H1 (cell line): ENCODE results near the gene CASP9. TPM values are rescaled to one million over a fixed set of nuclear protein-coding genes. Genes with fewer than 3 reads are reported as not detected.
"Not testable (repeated sequence)": the region's sequence is repeated elsewhere in the genome, so short reads cannot be mapped to it uniquely, and the experiment has no call there.

Experiments used
- CTCF ChIA-PET: fragments of 300-600 bp; sonication (Branson Sonifier 250); formaldehyde crosslinking; loops from one replicate; lab custom pipeline; 2021; ENCODE audit not compliant: partially characterized antibody; lab: Charles Lee
- POLR2A ChIA-PET: fragments of 300-600 bp; sonication (Branson Sonifier 250); formaldehyde crosslinking; loops from one replicate; lab custom pipeline; 2021; ENCODE audit warnings: inconsistent platforms; ENCODE audit not compliant: partially characterized antibody; lab: Charles Lee
- DNase-seq, 2 experiments: peaks; one replicate each; pipeline versions ENCODE4 v3.0.0 to v3.0.0-alpha.2; 2010 to 2022; ENCODE audit warnings: low spot score in 2 of 2, low read depth in 1 of 2, mixed read lengths in 1 of 2
- FAIRE-seq: peaks from 2 replicates; lab custom pipeline; 2011; peaks lifted over from hg19 to GRCh38; lab: Jason Lieb, UNC
- H2AFZ ChIP-seq: 2 replicates; pipeline ENCODE4 v1.8.1; 2012; ENCODE audit warnings: low read length, inconsistent platforms
- H2AK5ac ChIP-seq: 2 replicates; pipeline ENCODE4 v1.6.1; 2013; ENCODE audit warnings: low read depth, low read length
- H2BK120ac ChIP-seq: replicated peaks from 2 replicates; pipeline ENCODE3; 2013; ENCODE audit warnings: low read depth, low read length, inconsistent platforms
- H2BK12ac ChIP-seq: 2 replicates; pipeline ENCODE4 v1.6.1; 2013; ENCODE audit warnings: low read depth, low read length
- H2BK15ac ChIP-seq: 2 replicates; pipeline ENCODE4 v1.6.1; 2013; ENCODE audit warnings: low read length
- H2BK20ac ChIP-seq: 2 replicates; pipeline ENCODE4 v1.6.1; 2013; ENCODE audit warnings: low read length
- H2BK5ac ChIP-seq: 2 replicates; pipeline ENCODE4 v1.6.1; 2013; ENCODE audit warnings: low read depth, low read length
- H3K14ac ChIP-seq: 2 replicates; pipeline ENCODE4 v1.6.1; 2013; ENCODE audit warnings: inconsistent platforms; ENCODE audit not compliant: insufficient read length
- H3K18ac ChIP-seq: 2 replicates; pipeline ENCODE4 v1.6.1; 2013; ENCODE audit warnings: low read length; ENCODE audit errors: extremely low read depth
- H3K23ac ChIP-seq: 2 replicates; pipeline ENCODE4 v1.6.1; 2013; ENCODE audit warnings: inconsistent platforms; ENCODE audit not compliant: insufficient read length
- H3K23me2 ChIP-seq: 2 replicates; pipeline ENCODE4 v1.6.1; 2013; ENCODE audit warnings: low read depth, low read length
- H3K27ac ChIP-seq: 2 replicates; pipeline ENCODE4 v1.6.1; 2011; ENCODE audit warnings: low read depth, low read length, inconsistent platforms
- H3K27me3 ChIP-seq, 4 experiments: replicated peaks in 1 of 4; 1 replicate in 1 of 4; 2 replicates in 3 of 4; pipeline versions ENCODE4 v1.6.1 to v1.8.1; 2011 to 2013; ENCODE audit warnings: low read length in 3 of 4, mild to moderate bottlenecking in 3 of 4, inconsistent platforms in 2 of 4, mixed read lengths in 2 of 4, moderate library complexity in 1 of 4; ENCODE audit not compliant: control insufficient read depth in 3 of 4, insufficient read depth in 3 of 4; ENCODE audit errors: extremely low read depth in 1 of 4
- H3K36me3 ChIP-seq, 4 experiments: 2 replicates each; pipeline versions ENCODE4 v1.6.1 to v1.8.1; 2011 to 2013; ENCODE audit warnings: mild to moderate bottlenecking in 4 of 4, low read length in 3 of 4, moderate library complexity in 2 of 4, control low read depth in 1 of 4, inconsistent platforms in 1 of 4; ENCODE audit not compliant: insufficient read depth in 4 of 4, control insufficient read depth in 2 of 4
- H3K4ac ChIP-seq: replicated peaks from 2 replicates; pipeline ENCODE3; 2013; ENCODE audit warnings: low read length, low read depth, mixed read lengths, inconsistent platforms; ENCODE audit not compliant: insufficient read length
- H3K4me1 ChIP-seq, 4 experiments: replicated peaks in 1 of 4; 1 replicate in 1 of 4; 2 replicates in 3 of 4; pipeline versions ENCODE4 v1.6.1 to v1.8.1; 2011 to 2013; ENCODE audit warnings: low read length in 3 of 4, inconsistent platforms in 2 of 4, mixed read lengths in 1 of 4; ENCODE audit not compliant: insufficient read depth in 4 of 4, control insufficient read depth in 3 of 4
- H3K4me2 ChIP-seq, 2 experiments: 2 replicates each; pipeline versions ENCODE4 v1.6.1 to v1.8.1; 2011 to 2013; ENCODE audit warnings: low read depth in 2 of 2, low read length in 2 of 2, control low read depth in 1 of 2, inconsistent platforms in 1 of 2, mild to moderate bottlenecking in 1 of 2; ENCODE audit not compliant: insufficient read depth in 1 of 2
- H3K4me3 ChIP-seq, 4 experiments: fragments of 200-600, 300-600 bp in 1 of 4; sonication (generic), shearing (Covaris generic), sonication (Bioruptor Twin) in 1 of 4; 2 replicates each; pipeline versions ENCODE4 v1.5.1 to v1.8.1; 2011 to 2016; ENCODE audit warnings: low read length in 4 of 4, low read depth in 3 of 4, control low read depth in 2 of 4, inconsistent platforms in 2 of 4, mild to moderate bottlenecking in 2 of 4, mixed read lengths in 1 of 4, moderate library complexity in 1 of 4; ENCODE audit not compliant: insufficient read depth in 2 of 4; ENCODE audit errors: extremely low read depth in 1 of 4
- H3K56ac ChIP-seq: replicated peaks from 2 replicates; pipeline ENCODE3; 2013; ENCODE audit warnings: low read depth, mild to moderate bottlenecking, mixed read lengths, low read length, inconsistent platforms; ENCODE audit not compliant: insufficient read length
- H3K79me1 ChIP-seq: 2 replicates; pipeline ENCODE4 v1.6.1; 2013; ENCODE audit warnings: low read depth, low read length, control low read depth
- H3K79me2 ChIP-seq, 2 experiments: 2 replicates each; pipeline versions ENCODE4 v1.6.1 to v1.8.1; 2012 to 2013; ENCODE audit warnings: low read length in 2 of 2, mild to moderate bottlenecking in 2 of 2, inconsistent platforms in 1 of 2; ENCODE audit not compliant: insufficient read depth in 2 of 2, control insufficient read depth in 1 of 2
- H3K9ac ChIP-seq, 4 experiments: replicated peaks in 1 of 4; 1 replicate in 1 of 4; 2 replicates in 3 of 4; pipeline versions ENCODE4 v1.6.1 to v1.8.1; 2011 to 2013; ENCODE audit warnings: low read depth in 3 of 4, low read length in 3 of 4, control low read depth in 2 of 4, mild to moderate bottlenecking in 2 of 4, moderate library complexity in 2 of 4, inconsistent platforms in 1 of 4; ENCODE audit errors: extremely low read depth in 1 of 4
- H3K9me3 ChIP-seq, 2 experiments: 2 replicates each; pipeline versions ENCODE4 v1.6.1 to v1.8.1; 2012 to 2013; ENCODE audit warnings: mild to moderate bottlenecking in 2 of 2, moderate library complexity in 2 of 2, control low read depth in 1 of 2, inconsistent platforms in 1 of 2, low read depth in 1 of 2, low read length in 1 of 2, mixed read lengths in 1 of 2; ENCODE audit not compliant: insufficient read depth in 2 of 2
- H4K20me1 ChIP-seq, 2 experiments: replicated peaks in 1 of 2; 2 replicates each; pipeline versions ENCODE3 to v1.8.1; 2011 to 2013; ENCODE audit warnings: inconsistent platforms in 2 of 2, low read length in 2 of 2, mild to moderate bottlenecking in 1 of 2; ENCODE audit not compliant: insufficient read depth in 2 of 2, control insufficient read depth in 1 of 2
- H4K5ac ChIP-seq: 2 replicates; pipeline ENCODE4 v1.6.1; 2013; ENCODE audit warnings: low read length, low read depth, mixed read lengths, inconsistent platforms; ENCODE audit not compliant: insufficient read length
- H4K8ac ChIP-seq: 2 replicates; pipeline ENCODE4 v1.8.0; 2013; ENCODE audit warnings: mild to moderate bottlenecking, moderate library complexity, low read length, inconsistent platforms; ENCODE audit not compliant: insufficient read depth; ENCODE audit errors: extremely low read depth
- H4K91ac ChIP-seq: replicated peaks from 2 replicates; pipeline ENCODE3; 2013; ENCODE audit warnings: low read length, mixed read lengths, inconsistent platforms; ENCODE audit not compliant: insufficient read length
- WGBS, 2 experiments: shearing (Covaris generic) in 1 of 2; methylation state at CpG; one replicate each; pipeline versions ENCODE4 v1.1.6 to v1.1.7; 2013 to 2015; ENCODE audit warnings: low lambda C conversion rate in 2 of 2, mixed read lengths in 2 of 2, inconsistent platforms in 1 of 2, low coverage in 1 of 2, missing lambda C conversion rate in 1 of 2; ENCODE audit not compliant: insufficient replicate concordance in 2 of 2, insufficient coverage in 1 of 2, insufficient read length in 1 of 2; ENCODE audit errors: extremely low coverage in 1 of 2, missing lambda C conversion rate in 1 of 2; 5-methylcytosine and 5-hydroxymethylcytosine counted together
- polyA plus RNA-seq, 7 experiments: library from polyadenylated mRNA; depleted of rRNA in 3 of 7; stranded (reverse) in 5 of 7; unstranded in 2 of 7; fragments of >200 nt in 5 of 7; fragments of 200-250 nt in 2 of 7; gene quantifications; 1 replicate in 5 of 7; 2 replicates in 1 of 7; 4 replicates in 1 of 7; pipeline versions ENCODE4 v1.2.1 to v1.2.3, GENCODE V29; 2011 to 2013; ENCODE audit warnings: missing spikeins in 2 of 7, mixed read lengths in 2 of 7
- total RNA-seq: library from RNA; stranded (reverse); fragmentation: NEBNext Ultra II Directional; extraction: Animal tissue kit (Norgen Biotek cat#: 25700); gene quantifications from 2 replicates; pipeline ENCODE4 v1.2.1, GENCODE V29; 2021

Gene CASP9
- total and polyA plus RNA-seq, 2 of the 8 experiments (the other 6 are each of a cell fraction or from before 2014, with no cell fraction given), result 14.8 to 36.3 TPM

GRCh38 chr1:15471723-15472122 is 52.3 kb downstream of the CASP9 start:
- FAIRE-seq, H3K27me3 ChIP-seq, H4K5ac ChIP-seq, H2BK5ac ChIP-seq, H4K20me1 ChIP-seq, H3K4me2 ChIP-seq, H3K36me3 ChIP-seq, POLR2A ChIA-PET, H3K14ac ChIP-seq, H3K27ac ChIP-seq, H4K91ac ChIP-seq, H2BK12ac ChIP-seq, H2BK15ac ChIP-seq, H3K9me3 ChIP-seq, H3K23me2 ChIP-seq, H3K79me2 ChIP-seq, H2BK120ac ChIP-seq, DNase-seq, H3K9ac ChIP-seq, H3K56ac ChIP-seq, H3K18ac ChIP-seq, H3K4ac ChIP-seq, H3K4me1 ChIP-seq, H2AK5ac ChIP-seq, H4K8ac ChIP-seq, H2AFZ ChIP-seq, H2BK20ac ChIP-seq, H3K23ac ChIP-seq, H3K4me3 ChIP-seq, H3K79me1 ChIP-seq: not testable (repeated sequence)
- CTCF ChIA-PET, result interaction anchor here (0.7 to 1.6 kb wide), 3 partner anchors 9 to 72 kb away, joined by 3 to 5 read pairs (median 5); no protein-coding TSS in a partner anchor
- 89% methylated on average over 6 of the region's 6 CpGs; no CpG with 5 or more reads in 1 of the 2 experiments for WGBS, 2 experiments

- H3K4me3 ChIP-seq, H2AK5ac ChIP-seq, H3K79me2 ChIP-seq, H3K9me3 ChIP-seq, FAIRE-seq, H3K56ac ChIP-seq, H3K23me2 ChIP-seq, H4K8ac ChIP-seq, H2AFZ ChIP-seq, H3K9ac ChIP-seq, H3K27me3 ChIP-seq, H3K18ac ChIP-seq, H3K36me3 ChIP-seq, H3K14ac ChIP-seq, DNase-seq, H2BK15ac ChIP-seq, H3K4ac ChIP-seq, H4K5ac ChIP-seq, H2BK20ac ChIP-seq, H2BK120ac ChIP-seq, H4K91ac ChIP-seq, H2BK5ac ChIP-seq, CTCF ChIA-PET, H3K23ac ChIP-seq, H4K20me1 ChIP-seq, H2BK12ac ChIP-seq, POLR2A ChIA-PET, H3K79me1 ChIP-seq, H3K4me2 ChIP-seq, H3K4me1 ChIP-seq, H3K27ac ChIP-seq: not testable (repeated sequence)
- 88% methylated on average over 5 of the region's 5 CpGs; no CpG with 5 or more reads in 1 of the 2 experiments for WGBS, 2 experiments
Measured at GRCh38 chr1:15471067-15471466, 52.9 kb downstream of the CASP9 start.
